RKO (cell line): ENCODE data around the gene TMEM9.
"Not testable (repeated sequence)": the region's sequence is repeated elsewhere in the genome, so short reads cannot be mapped to it uniquely, and the experiment has no call there.

Source experiments
- DNase-seq: peaks from one replicate; pipeline ENCODE4 v3.0.0-alpha.2; 2016; ENCODE audit warnings: low spot score

Gene TMEM9

GRCh38 chr1:201172999-201173610, 18.8 kb upstream of the TMEM9 start:
- DNase-seq: peak; percentile 65

GRCh38 chr1:201172326-201172725, 18.1 kb upstream of the TMEM9 start:
- DNase-seq: no peak

GRCh38 chr1:201171063-201172036, 17.1 kb upstream of the TMEM9 start:
- DNase-seq: peak; percentile 73

DNA sequence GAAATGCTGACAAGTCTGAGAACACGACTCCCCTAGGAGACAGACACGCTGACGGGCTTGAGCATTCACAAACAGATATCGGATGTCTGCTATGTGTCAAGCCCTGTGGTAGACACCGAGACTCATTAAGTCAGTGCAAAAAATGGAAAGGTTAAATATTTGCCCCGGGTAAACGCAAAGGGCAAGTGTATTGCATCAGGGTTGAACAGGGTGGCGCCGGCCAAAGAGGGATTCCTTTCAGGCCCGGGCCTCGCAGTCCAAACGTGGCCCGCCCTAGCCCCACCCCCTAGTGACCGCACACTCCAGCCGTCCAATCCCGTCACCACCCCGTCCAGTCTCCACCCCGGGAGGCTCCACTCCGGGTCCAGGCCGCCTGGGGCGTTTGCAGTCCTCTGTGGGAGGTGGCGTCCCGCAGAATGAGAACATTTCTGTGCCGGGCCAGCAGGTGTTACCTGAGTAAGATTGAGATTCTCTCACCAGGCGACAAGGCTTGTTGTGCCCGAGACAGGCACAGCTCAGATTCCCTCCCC, 16.3 kb upstream of the TMEM9 start:
- peak; percentile 91 for DNase-seq

GRCh38 chr1:201169971-201170532, 15.8 kb upstream of the TMEM9 start:
- no peak for DNase-seq

- DNase-seq: no peak
Measured at GRCh38 chr1:201169203-201169602, 14.9 kb upstream of the TMEM9 start.

GRCh38 chr1:201167041-201167991, 13.0 kb upstream of the TMEM9 start:
- DNase-seq: no peak

GRCh38 chr1:201164645-201165044, 10.4 kb upstream of the TMEM9 start:
- no peak for DNase-seq

- DNase-seq: no peak
Measured at GRCh38 chr1:201163707-201164106, 9.4 kb upstream of the TMEM9 start.

DNA sequence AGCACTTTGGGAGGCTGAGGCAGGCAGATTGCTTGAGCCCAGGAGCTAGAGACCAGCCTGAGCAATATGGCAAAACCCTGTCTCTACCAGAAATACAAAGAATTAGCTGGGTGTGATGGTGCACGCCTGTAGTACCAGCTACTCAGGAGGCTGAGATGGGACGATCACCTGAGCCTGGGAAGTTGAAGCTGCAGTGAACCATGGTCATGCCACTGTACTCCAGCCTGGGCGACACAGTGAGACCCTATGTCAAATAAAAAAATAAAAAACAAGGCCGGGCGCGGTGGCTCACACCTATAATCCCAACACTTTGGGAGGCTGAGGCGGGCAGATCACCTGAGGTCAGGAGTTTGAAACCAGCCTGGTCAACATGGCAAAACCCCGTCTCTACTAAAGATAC, 8.8 kb upstream of the TMEM9 start:
- DNase-seq: not testable (repeated sequence)

DNA sequence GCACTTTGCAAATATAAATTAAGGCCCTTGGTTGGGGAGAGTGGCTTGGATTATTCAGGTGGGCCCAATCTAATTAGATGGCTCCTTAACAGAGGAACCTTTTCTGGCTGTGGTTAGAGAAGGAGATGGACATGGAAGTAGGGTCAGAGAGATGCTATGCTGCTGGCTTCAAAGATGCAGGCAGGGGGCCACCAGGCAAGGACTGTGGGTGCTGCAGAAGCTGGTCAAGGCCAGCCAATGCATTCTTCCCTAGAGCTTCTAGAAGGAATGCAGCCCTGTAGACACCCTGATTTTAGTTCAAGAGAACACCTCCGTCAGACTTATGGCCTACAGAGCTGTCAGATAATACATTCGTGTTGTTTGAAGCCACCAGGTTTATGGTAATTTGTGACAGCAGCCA, 3.7 kb upstream of the TMEM9 start:
- no peak for DNase-seq

GRCh38 chr1:201156819-201157218, 2.5 kb upstream of the TMEM9 start:
- no peak for DNase-seq

DNA sequence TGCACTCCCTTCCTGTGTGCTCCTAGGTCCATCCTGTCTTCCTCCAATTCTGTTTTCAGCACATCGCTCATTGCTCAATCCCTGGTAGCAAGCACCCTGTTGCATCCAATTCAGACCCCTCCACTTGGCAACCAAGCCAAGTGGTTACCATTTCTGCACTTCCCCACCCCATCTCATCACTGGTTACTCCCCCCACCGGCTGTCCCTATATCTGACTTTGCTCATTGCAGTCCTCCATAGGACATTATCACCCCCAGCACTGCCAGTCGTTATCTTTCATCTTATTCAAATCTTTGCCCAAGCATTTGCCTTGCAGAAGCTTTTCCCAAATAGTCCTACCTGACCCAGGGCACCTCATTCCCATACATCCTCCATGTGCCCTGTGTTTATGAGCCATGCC, 2.1 kb upstream of the TMEM9 start:
- no peak for DNase-seq

GRCh38 chr1:201155354-201155753, 1.1 kb upstream of the TMEM9 start:
- DNase-seq: no peak

GRCh38 chr1:201153474-201154388, 543 bp downstream of the TMEM9 start:
- no peak for DNase-seq

DNA sequence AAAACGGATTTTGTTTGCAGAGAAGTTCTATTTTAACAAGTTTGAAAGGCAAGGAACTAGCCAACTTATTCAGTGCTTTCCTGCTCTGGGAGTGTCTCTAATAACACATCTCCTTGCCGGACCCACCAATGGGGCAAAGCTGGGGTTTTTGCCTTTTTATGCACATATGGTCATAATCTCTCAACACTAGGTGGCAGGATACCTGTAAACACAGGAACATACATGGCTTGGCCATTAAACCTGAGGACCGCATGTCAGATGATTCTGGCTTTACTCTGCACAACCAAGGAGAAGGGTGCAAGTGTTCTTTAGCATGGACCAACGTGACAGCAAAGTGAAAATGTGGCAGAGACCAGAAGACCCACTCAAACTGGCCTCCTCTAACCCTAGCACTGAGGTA, 4.9 kb downstream of the TMEM9 start:
- DNase-seq: peak; percentile 41

GRCh38 chr1:201147396-201148015, 6.8 kb downstream of the TMEM9 start:
- DNase-seq: no peak

DNA sequence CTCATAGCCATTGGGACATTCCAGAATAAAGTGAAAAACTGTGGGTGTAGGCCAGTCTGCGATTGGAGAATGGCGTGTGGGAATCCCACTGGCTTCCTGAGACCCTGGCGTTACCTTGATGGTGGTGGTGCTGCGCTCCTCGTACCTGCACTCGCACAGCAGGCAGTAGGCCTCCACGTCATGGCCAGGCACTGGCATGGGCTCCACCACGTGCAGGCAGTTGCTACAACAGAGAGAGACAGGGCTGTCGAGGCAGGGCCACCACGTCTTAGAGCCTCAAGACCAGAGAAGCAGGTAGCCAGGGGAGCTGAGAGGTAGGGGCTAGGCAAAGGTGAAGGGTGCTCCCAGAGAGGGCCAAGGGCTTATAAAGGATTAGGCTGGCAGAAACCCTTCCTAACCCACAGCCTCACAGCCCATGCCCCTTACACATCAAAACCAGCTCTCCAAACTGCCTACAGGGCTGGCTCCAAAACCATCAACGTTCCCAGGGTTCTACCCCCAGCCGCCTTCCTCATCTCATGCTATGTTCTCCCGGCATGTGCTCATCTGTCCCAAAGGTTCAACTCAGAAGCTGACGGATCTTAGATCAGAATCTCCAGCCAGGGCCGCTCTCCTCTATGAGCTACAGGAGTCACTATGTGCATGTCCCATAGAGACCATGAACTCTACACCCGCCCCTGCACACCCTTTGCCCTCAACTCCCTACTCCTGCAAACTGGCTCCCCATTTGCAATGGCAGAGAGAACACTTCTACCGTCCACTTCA, 7.5 kb downstream of the TMEM9 start:
- no peak for DNase-seq

DNA sequence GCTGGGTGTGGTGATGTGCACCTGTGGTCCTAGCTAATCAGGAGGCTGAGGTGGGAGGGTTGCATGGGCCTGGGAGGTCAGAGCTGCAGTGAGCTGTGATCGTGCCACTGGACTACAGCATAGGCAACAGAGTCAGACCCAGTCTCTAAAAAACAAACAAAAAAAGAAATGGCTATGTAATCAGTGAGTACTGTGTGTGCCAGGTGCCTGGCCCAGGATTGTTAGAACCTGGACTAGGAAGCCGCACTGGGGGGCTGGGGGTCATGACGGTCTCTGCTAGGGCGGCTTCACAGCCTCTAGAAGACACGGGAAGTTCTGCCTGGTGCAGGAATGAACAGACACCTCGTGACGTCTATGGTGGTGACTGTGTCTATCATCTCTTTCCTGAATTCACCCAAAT, 8.5 kb downstream of the TMEM9 start:
- no peak for DNase-seq
